Smooth muscle cell (in vitro differentiated cells): ENCODE measurements around the gene PTCH1. TPM values are rescaled to one million over a fixed set of nuclear protein-coding genes. Genes with fewer than 3 reads are reported as not detected.

Experiments
- DNase-seq: peaks from one replicate; lab custom pipeline; 2025; ENCODE audit not compliant: unreplicated experiment; lab: John Stamatoyannopoulos, UW
- H2AFZ ChIP-seq: fragments of 200-600 bp; sonication (generic); 2 replicates; pipeline ENCODE4 v1.6.0; 2016; ENCODE audit warnings: antibody characterized with exemption, low read depth, mild to moderate bottlenecking
- H3F3A ChIP-seq: fragments of 200-600 bp; sonication (generic); 2 replicates; pipeline ENCODE4 v1.6.0; 2017; ENCODE audit warnings: antibody characterized with exemption, low read depth
- H3K27ac ChIP-seq: fragments of 200-600 bp; sonication (generic); 2 replicates; pipeline ENCODE4 v1.5.1; 2016; ENCODE audit warnings: low read depth, mild to moderate bottlenecking
- H3K27me3 ChIP-seq: fragments of 200-600 bp; sonication (generic); 2 replicates; pipeline ENCODE4 v1.6.1; 2016; ENCODE audit warnings: low read depth, mild to moderate bottlenecking
- H3K36me3 ChIP-seq: fragments of 200-600 bp; sonication (generic); 2 replicates; pipeline ENCODE4 v1.5.1; 2016; ENCODE audit warnings: low read depth
- H3K4me1 ChIP-seq: fragments of 200-600 bp; sonication (generic); 2 replicates; pipeline ENCODE4 v1.5.1; 2016; ENCODE audit warnings: low read depth
- H3K4me2 ChIP-seq: fragments of 200-600 bp; sonication (generic); 2 replicates; pipeline ENCODE4 v1.6.0; 2016; ENCODE audit warnings: mild to moderate bottlenecking
- H3K4me3 ChIP-seq: fragments of 200-600 bp; sonication (generic); 2 replicates; pipeline ENCODE4 v1.5.1; 2016; ENCODE audit warnings: mild to moderate bottlenecking
- H3K79me2 ChIP-seq: fragments of 200-600 bp; sonication (generic); 2 replicates; pipeline ENCODE4 v1.6.0; 2016; ENCODE audit warnings: low read depth, mild to moderate bottlenecking
- H3K9ac ChIP-seq: fragments of 200-600 bp; sonication (generic); 2 replicates; pipeline ENCODE4 v1.6.0; 2016; ENCODE audit warnings: low read depth
- H3K9me3 ChIP-seq: fragments of 200-600 bp; sonication (generic); replicated peaks from 2 replicates; pipeline ENCODE4 v1.5.1; 2016; ENCODE audit warnings: low read depth
- H4K20me1 ChIP-seq: fragments of 200-600 bp; sonication (generic); 2 replicates; pipeline ENCODE4 v1.6.0; 2016; ENCODE audit warnings: low read depth
- WGBS: methylation state at CpG from one replicate; pipeline ENCODE4 v1.1.7; 2016; ENCODE audit warnings: low lambda C conversion rate; 5-methylcytosine and 5-hydroxymethylcytosine counted together
- polyA plus RNA-seq: library from polyadenylated mRNA; unstranded; fragments of >200 nt; fragmentation: Nextera tagmentation; extraction: Ambion mirVana; gene quantifications from 2 replicates; pipeline ENCODE4 v1.2.1, GENCODE V29; 2016
- total RNA-seq: library from RNA; depleted of rRNA; stranded (reverse); fragments of >200 nt; gene quantifications from 2 replicates; pipeline ENCODE4 v1.2.3, GENCODE V29; 2014
- TF ChIP-seq, protein P1 (sequence below): fragments of 200-600 bp; sonication (generic); IDR thresholded peaks from 2 replicates; pipeline ENCODE4 v1.5.1; 2017; ENCODE audit warnings: borderline replicate concordance, mild to moderate bottlenecking, antibody characterized with exemption; ENCODE audit not compliant: insufficient read depth, poor library complexity, severe bottlenecking

Gene PTCH1
- total and polyA plus RNA-seq, 2 experiments from 2014 or later: 5.8 to 6.3 TPM

DNA sequence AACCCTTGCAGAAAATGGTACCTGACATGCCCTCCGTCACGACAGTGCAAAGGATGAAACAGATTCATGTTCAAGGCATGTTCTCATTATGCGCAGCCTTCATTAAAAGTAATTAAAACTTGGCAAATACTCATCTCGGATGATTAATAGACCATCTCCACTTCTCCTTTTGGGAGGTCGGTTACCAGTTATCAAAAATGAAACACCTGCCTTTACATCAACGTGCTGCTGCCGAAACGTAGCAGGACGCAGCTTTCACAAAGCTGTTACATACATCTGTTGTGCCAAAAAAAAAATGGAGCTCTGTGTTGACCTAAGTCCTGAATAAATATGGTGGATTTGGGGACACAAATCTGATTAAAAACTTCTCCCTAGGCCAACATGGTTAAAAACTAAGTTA is 75.7 kb downstream of the PTCH1 start:
- TF ChIP-seq, protein P1, sequence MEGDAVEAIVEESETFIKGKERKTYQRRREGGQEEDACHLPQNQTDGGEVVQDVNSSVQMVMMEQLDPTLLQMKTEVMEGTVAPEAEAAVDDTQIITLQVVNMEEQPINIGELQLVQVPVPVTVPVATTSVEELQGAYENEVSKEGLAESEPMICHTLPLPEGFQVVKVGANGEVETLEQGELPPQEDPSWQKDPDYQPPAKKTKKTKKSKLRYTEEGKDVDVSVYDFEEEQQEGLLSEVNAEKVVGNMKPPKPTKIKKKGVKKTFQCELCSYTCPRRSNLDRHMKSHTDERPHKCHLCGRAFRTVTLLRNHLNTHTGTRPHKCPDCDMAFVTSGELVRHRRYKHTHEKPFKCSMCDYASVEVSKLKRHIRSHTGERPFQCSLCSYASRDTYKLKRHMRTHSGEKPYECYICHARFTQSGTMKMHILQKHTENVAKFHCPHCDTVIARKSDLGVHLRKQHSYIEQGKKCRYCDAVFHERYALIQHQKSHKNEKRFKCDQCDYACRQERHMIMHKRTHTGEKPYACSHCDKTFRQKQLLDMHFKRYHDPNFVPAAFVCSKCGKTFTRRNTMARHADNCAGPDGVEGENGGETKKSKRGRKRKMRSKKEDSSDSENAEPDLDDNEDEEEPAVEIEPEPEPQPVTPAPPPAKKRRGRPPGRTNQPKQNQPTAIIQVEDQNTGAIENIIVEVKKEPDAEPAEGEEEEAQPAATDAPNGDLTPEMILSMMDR: no peak
- no peaks in the 10 kb centered on the region for H3F3A ChIP-seq
- H3K27me3 ChIP-seq: no peaks in the 10 kb centered on the region
- no peak overlapping the region for H3K9ac ChIP-seq
- no peaks in the 10 kb centered on the region for H3K79me2 ChIP-seq
- H3K9me3 ChIP-seq: no peaks in the 10 kb centered on the region
- no peaks in the 10 kb centered on the region for H3K36me3 ChIP-seq
- 95% methylated on average over 9 of the region's 9 CpGs for whole genome bisulfite sequencing
- DNase-seq: no peak
- H4K20me1 ChIP-seq: no peaks in the 10 kb centered on the region
- H3K4me2 ChIP-seq: no peak overlapping the region
- no peak overlapping the region for H3K4me3 ChIP-seq
- H3K4me1 ChIP-seq: no peaks in the 10 kb centered on the region
- H2AFZ ChIP-seq: no peak overlapping the region
- H3K27ac ChIP-seq: no peak overlapping the region

DNA sequence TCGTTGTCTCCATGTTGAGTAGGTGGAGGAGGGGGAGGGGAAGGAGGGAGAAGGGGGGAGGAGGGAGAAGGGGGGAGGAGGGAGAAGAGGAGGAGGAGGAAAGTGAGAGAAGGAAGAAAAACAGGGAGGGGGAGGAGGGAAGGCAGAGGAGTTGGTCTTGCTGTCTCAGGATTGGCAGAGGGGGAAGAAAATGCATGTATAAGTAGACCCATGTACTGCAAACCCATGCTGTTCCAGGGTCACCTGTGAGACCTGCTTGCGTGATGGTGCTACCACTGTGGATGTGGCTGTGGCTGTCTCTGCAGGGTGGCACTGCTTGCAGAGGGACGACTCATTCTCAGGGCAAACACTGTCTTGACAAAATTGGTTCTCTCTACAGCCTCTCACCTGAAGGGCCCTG is 76.3 kb downstream of the PTCH1 start:
- H3K27ac ChIP-seq: no peak overlapping the region
- H3K9ac ChIP-seq: no peak overlapping the region
- H3K79me2 ChIP-seq: no peaks in the 10 kb centered on the region
- H3K4me3 ChIP-seq: no peak overlapping the region
- no peaks in the 10 kb centered on the region for H3F3A ChIP-seq
- H3K4me2 ChIP-seq: no peak overlapping the region
- WGBS: 97% methylated on average over 3 of the region's 3 CpGs
- no peaks in the 10 kb centered on the region for H3K27me3 ChIP-seq
- H3K36me3 ChIP-seq: no peaks in the 10 kb centered on the region
- no peaks in the 10 kb centered on the region for H3K9me3 ChIP-seq
- H2AFZ ChIP-seq: no peak overlapping the region
- no peaks in the 10 kb centered on the region for H3K4me1 ChIP-seq
- no peaks in the 10 kb centered on the region for H4K20me1 ChIP-seq
- TF ChIP-seq, protein P1: no peak
- no peak for DNase-seq

GRCh38 chr9:95438561-95439357 is 78.0 kb downstream of the PTCH1 start:
- no peaks in the 10 kb centered on the region for H3K27me3 ChIP-seq
- no peaks in the 10 kb centered on the region for H4K20me1 ChIP-seq
- 94% methylated on average over 9 of the region's 9 CpGs for WGBS
- no peaks in the 10 kb centered on the region for H3F3A ChIP-seq
- H3K9me3 ChIP-seq: no peaks in the 10 kb centered on the region
- no peak overlapping the region for H3K4me3 ChIP-seq
- no peaks in the 10 kb centered on the region for H3K36me3 ChIP-seq
- H3K79me2 ChIP-seq: no peaks in the 10 kb centered on the region
- no peak overlapping the region for H3K27ac ChIP-seq
- H3K4me2 ChIP-seq: no peak overlapping the region
- no peak overlapping the region for H2AFZ ChIP-seq
- DNase-seq: no peak
- H3K4me1 ChIP-seq: no peaks in the 10 kb centered on the region
- TF ChIP-seq, protein P1: no peak
- no peak overlapping the region for H3K9ac ChIP-seq

- H3K4me2 ChIP-seq: no peak overlapping the region
- no peaks in the 10 kb centered on the region for H3F3A ChIP-seq
- no peaks in the 10 kb centered on the region for H3K4me1 ChIP-seq
- no peaks in the 10 kb centered on the region for H4K20me1 ChIP-seq
- H3K4me3 ChIP-seq: no peak overlapping the region
- H3K27me3 ChIP-seq: no peaks in the 10 kb centered on the region
- DNase-seq: no peak
- no peaks in the 10 kb centered on the region for H3K36me3 ChIP-seq
- TF ChIP-seq, protein P1: no peak
- H3K79me2 ChIP-seq: no peaks in the 10 kb centered on the region
- WGBS: 89% methylated on average over 6 of the region's 6 CpGs
- H3K27ac ChIP-seq: no peak overlapping the region
- H2AFZ ChIP-seq: no peak overlapping the region
- no peak overlapping the region for H3K9ac ChIP-seq
- H3K9me3 ChIP-seq: no peaks in the 10 kb centered on the region
Observed at GRCh38 chr9:95437559-95437958, 79.2 kb downstream of the PTCH1 start.
